DMS114 treated with DMSO at 0.1 percent for 48 hours (cell line): ENCODE results near the gene HABP2.

Experiments used
- DNase-seq: peaks from one replicate; lab custom pipeline; 2025; ENCODE audit not compliant: unreplicated experiment; lab: John Stamatoyannopoulos, UW

Gene HABP2

DNA sequence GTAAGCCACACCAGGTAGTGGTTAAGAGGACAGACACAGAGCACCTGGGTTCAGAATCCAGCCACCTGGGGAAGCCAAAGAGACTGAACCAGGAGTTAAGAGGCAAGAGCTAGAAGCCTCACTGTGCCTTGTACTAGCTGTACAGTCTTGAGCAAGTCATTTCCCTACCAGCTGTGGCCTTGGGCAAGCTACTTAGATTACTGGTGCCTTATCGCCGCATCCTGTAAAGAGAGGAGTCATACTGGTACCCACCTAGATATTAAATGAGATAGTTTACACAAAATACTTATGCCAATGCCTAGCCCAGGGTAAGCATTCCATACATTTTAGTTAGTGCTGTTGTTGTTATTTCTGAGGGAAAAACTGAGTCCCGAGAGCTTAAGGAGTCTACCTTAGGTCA, 47.7 kb downstream of the HABP2 start:
- no peak for DNase-seq

GRCh38 chr10:113603057-113603777, 50.4 kb downstream of the HABP2 start:
- no peak for DNase-seq

GRCh38 chr10:113604572-113604971, 51.7 kb downstream of the HABP2 start:
- DNase-seq = no peak

DNA sequence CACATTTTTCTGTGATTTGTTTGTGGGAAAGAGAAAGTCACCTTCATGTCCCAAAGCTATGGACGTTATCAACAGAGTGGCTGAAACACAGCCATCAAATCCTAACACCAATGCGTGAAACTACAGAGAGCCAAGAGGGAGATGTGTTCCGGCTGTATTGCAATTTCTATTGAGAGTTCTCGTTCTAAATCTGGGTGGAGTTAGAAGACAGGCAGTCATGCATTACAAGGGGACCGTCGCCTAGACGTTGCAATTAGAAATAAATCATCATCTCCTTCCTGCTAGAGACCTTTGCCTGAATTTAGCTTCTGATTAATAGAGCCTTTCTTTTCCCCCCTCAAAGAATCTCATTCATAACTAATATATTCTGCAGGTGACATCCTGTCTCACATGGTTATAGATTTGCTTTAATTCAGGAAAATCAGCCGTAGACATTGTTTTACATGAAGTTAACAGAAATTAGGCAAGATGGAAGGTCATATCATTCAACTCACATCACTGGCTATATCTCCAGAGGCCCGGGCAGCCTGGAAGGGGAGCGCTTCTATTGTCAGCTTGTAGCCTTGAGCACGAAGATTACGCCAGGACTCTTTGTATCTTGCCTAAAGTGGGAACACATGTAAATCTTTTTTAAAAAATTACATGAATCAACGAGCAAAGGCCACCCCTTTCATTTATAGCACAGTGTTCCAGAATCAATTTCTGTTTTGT, 52.6 kb downstream of the HABP2 start:
- DNase-seq = no peak

- no peak for DNase-seq
Measured at GRCh38 chr10:113609704-113610108, 56.9 kb downstream of the HABP2 start.

GRCh38 chr10:113610631-113611601, 58.1 kb downstream of the HABP2 start:
- DNase-seq = no peak

GRCh38 chr10:113612154-113612553, 59.3 kb downstream of the HABP2 start:
- DNase-seq = no peak

- DNase-seq = no peak
Measured at GRCh38 chr10:113613427-113613826, 60.6 kb downstream of the HABP2 start.

- no peak for DNase-seq
Measured at GRCh38 chr10:113613977-113614690, 61.3 kb downstream of the HABP2 start.

DNA sequence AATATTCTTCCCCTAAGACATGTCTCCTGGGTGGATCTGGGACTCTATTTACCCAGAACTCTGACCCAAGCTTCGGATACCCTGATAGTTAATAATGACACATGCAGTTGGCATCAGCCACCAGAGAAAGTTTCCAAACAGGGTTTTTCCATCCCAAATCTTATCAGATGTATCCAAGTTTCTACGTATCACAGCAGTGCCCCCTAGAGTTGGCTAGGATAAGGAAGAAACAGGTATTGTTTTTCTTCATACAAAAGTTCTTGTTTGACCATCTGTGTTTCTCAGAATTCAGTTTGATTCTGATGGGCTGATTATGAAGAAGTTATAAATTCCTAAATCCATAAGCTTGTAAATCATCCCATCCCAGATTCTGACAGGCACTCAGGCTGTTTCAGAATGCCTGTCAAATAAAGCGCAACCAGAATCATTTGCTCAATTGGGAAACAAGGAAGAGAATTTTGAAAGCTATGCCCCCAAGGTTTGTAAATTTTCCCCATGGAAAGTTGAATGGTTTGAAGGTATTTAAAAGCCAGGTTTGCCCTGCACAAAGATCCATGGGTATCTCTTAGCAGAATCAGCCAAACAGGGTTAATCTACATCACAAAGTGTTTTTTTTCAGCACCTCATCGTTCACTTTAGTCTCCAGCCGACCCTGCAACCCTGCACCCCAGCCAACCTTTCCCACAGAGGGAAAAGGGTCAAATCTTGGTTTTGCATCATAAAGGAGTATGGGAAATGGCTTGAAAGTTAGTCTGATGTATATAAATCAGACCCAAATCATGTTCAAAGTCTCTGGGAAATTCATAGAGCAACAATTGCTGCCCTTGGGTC, 63.6 kb downstream of the HABP2 start:
- DNase-seq = no peak

GRCh38 chr10:113617086-113617485, 64.2 kb downstream of the HABP2 start:
- no peak for DNase-seq

DNA sequence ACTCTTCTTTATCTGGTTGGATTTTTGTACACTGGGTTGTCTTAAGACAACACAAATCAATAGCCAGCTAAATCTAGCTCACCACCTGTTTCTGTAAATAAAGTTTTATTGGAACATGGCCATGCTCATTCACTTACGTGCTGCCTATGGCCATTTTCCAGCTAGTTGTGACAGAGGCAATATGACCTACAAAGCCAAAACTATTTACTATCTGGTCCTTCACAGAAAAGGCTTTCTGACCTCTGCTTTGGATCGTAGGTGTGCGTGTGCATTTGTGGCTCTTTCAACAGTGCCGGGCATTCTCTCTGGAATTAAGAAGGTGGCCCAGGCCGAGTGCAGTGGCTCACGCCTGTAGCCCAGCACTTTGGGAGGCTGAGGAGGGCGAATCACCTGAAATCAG, 65.5 kb downstream of the HABP2 start:
- DNase-seq = no peak

GRCh38 chr10:113619401-113619800, 66.5 kb downstream of the HABP2 start:
- no peak for DNase-seq

DNA sequence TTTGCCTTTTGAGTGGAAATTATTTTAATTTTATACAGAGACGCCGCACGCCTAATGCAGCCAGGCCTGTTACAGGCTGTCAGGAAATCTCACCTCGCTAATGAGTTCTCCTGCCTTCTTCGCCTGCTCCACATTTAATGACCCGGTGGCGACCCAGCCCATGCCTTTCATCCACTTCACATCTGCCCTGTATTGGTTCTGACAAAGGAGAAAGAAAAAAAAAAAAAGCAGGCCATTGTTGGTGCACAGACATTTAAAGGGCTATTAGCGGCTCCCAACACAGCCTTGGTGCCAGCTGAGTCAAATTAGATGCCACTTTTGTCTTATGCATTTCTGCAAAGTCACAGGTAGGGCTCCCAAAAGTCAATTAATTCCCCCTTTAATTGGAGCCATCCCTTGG, 67.7 kb downstream of the HABP2 start:
- no peak for DNase-seq

GRCh38 chr10:113620936-113621335, 68.1 kb downstream of the HABP2 start:
- DNase-seq = no peak

GRCh38 chr10:113621799-113622198, 68.9 kb downstream of the HABP2 start:
- DNase-seq = no peak

- no peak for DNase-seq
Measured at GRCh38 chr10:113622831-113623230, 70.0 kb downstream of the HABP2 start.

DNA sequence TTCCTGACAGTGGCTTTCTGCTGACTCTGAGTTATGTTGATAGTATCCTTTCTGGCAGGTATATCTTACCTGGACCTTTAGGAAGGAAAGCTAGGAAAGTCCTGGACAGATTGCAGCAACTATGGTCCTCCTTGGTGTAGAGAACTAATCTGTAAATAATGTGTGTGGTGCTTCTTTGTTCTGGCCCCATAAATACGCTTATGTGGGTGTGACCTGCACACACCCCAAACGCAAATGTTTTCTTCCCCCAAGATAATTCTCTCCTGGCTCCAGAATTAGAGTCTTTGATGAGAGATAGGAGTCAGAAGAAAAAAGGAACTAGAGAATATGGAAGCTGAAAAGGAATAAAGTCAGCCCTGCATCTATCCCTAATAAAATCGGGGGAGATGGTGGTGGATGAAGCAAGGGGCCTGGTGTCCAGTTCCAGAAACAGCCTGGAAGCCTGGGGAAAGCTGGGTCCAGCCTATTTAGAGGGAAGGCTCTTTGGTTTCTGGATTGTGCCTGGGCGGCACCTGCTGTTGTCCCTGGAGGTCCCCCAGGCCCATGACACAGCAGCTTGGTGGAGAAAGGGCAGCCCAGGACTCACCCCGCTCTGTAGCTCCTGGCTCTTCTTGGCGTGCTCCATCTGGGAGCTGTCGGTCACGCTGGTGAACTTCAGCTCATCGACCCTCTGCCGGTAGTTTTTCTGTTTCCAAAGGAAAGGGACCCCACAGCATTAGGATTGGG, 72.8 kb downstream of the HABP2 start:
- DNase-seq = no peak

GRCh38 chr10:113626809-113627355, 74.0 kb downstream of the HABP2 start:
- DNase-seq = no peak
